Right cardiac atrium (tissue), 5 donors: ENCODE data around the gene GON4L. TPM values are rescaled to one million over a fixed set of nuclear protein-coding genes. Genes with fewer than 3 reads are reported as not detected.
A peak's percentile ranks its signal among the peaks of the same experiment; 100 is the strongest.
"Not testable (repeated sequence)": the region's sequence is repeated elsewhere in the genome, so short reads cannot be mapped to it uniquely, and the experiment has no call there.

Experiments used
- ATAC-seq, 2 donors: fragments of 200-7000 bp; cut with Tn5 transposase; one replicate each; pipeline versions ENCODE4 v1.8.0 to v1.9.1; 2020; ENCODE audit warnings: moderate library complexity in 2 of 2, mild to moderate bottlenecking in 1 of 2
- DNase-seq, 3 donors: peaks; one replicate each; pipeline ENCODE4 v3.0.0-alpha.2; 2020
- H3K27ac ChIP-seq: one replicate; pipeline ENCODE4 v1.5.1; 2013; ENCODE audit warnings: mild to moderate bottlenecking, low read length, control low read depth, moderate library complexity
- H3K27me3 ChIP-seq: one replicate; pipeline ENCODE4 v1.6.1; 2013; ENCODE audit not compliant: control insufficient read depth, insufficient read depth
- H3K4me1 ChIP-seq: one replicate; pipeline ENCODE4 v1.6.1; 2013; ENCODE audit warnings: low read length; ENCODE audit not compliant: control insufficient read depth, insufficient read depth
- H3K4me3 ChIP-seq: one replicate; pipeline ENCODE4 v1.5.1; 2013; ENCODE audit warnings: low read length, control low read depth
- H3K9me3 ChIP-seq: one replicate; pipeline ENCODE4 v1.6.1; 2013; ENCODE audit warnings: low read length; ENCODE audit not compliant: control insufficient read depth
- WGBS: extraction: QIAGEN DNeasy Blood & Tissue Kit; methylation state at CpG from one replicate; pipeline ENCODE4 v1.1.7; 2013; 5-methylcytosine and 5-hydroxymethylcytosine counted together
- intact Hi-C, 4 donors: fragments of 100-400 bp; cut with DNase I; formaldehyde crosslinking; loops; one replicate each; pipeline versions ENCODE4 v1.11.0 to v1.14.0; 2022 to 2023
- long read RNA-seq, 4 donors: library from polyadenylated mRNA; unstranded; transcript quantifications; one replicate each; pipeline ENCODE4 v2.0.0, GENCODE V29; 2020 to 2021
- polyA plus RNA-seq: library from polyadenylated mRNA; stranded (reverse); fragments of 200-250 nt; gene quantifications from one replicate; pipeline ENCODE4 v1.2.3, GENCODE V29; 2013
- total RNA-seq, 4 donors: library from RNA; stranded (reverse); fragmentation: NEBNext Ultra II Directional; extraction: Animal tissue kit (Norgen Biotek cat#: 25700); gene quantifications; one replicate each; pipeline ENCODE4 v1.2.1, GENCODE V29; 2021
- donor health status: healthy with polysubstance abuse.
- donor health status: DM: no; HTN: yes; CAD: no.
- donor health status: DM: no; HTN: no; CAD: no.
- donor health status: DM: no; HTN: yes; CAD: no; lungs with severe emphysema.
- donor health status: DM: yes; HTN: yes; CAD: no.

Gene GON4L, protein sequence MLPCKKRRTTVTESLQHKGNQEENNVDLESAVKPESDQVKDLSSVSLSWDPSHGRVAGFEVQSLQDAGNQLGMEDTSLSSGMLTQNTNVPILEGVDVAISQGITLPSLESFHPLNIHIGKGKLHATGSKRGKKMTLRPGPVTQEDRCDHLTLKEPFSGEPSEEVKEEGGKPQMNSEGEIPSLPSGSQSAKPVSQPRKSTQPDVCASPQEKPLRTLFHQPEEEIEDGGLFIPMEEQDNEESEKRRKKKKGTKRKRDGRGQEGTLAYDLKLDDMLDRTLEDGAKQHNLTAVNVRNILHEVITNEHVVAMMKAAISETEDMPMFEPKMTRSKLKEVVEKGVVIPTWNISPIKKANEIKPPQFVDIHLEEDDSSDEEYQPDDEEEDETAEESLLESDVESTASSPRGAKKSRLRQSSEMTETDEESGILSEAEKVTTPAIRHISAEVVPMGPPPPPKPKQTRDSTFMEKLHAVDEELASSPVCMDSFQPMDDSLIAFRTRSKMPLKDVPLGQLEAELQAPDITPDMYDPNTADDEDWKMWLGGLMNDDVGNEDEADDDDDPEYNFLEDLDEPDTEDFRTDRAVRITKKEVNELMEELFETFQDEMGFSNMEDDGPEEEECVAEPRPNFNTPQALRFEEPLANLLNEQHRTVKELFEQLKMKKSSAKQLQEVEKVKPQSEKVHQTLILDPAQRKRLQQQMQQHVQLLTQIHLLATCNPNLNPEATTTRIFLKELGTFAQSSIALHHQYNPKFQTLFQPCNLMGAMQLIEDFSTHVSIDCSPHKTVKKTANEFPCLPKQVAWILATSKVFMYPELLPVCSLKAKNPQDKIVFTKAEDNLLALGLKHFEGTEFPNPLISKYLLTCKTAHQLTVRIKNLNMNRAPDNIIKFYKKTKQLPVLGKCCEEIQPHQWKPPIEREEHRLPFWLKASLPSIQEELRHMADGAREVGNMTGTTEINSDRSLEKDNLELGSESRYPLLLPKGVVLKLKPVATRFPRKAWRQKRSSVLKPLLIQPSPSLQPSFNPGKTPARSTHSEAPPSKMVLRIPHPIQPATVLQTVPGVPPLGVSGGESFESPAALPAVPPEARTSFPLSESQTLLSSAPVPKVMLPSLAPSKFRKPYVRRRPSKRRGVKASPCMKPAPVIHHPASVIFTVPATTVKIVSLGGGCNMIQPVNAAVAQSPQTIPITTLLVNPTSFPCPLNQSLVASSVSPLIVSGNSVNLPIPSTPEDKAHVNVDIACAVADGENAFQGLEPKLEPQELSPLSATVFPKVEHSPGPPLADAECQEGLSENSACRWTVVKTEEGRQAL (N-terminal part only)
- total RNA-seq: 10 to 100 TPM; 24.4 to 30.2 (median 27.1) TPM
- 13.8 TPM for polyA plus RNA-seq
- long read RNA-seq, donor 1, partial matches to known transcripts: 14 of 20 reads
- long read RNA-seq, donor 1, other reads (novel, unspliced or antisense): 6 of 20 reads
- long read RNA-seq, donor 2, partial matches to known transcripts: 8 of 9 reads
- long read RNA-seq, donor 2, other reads (novel, unspliced or antisense): 1 of 9 reads
- long read RNA-seq, donor 3, full-length matches to known transcripts: 4 of 33 reads
- long read RNA-seq, donor 3, partial matches to known transcripts: 23 of 33 reads
- long read RNA-seq, donor 3, other reads (novel, unspliced or antisense): 6 of 33 reads
- long read RNA-seq, donor 4, partial matches to known transcripts: 1 of 9 reads
- long read RNA-seq, donor 4, other reads (novel, unspliced or antisense): 8 of 9 reads

DNA sequence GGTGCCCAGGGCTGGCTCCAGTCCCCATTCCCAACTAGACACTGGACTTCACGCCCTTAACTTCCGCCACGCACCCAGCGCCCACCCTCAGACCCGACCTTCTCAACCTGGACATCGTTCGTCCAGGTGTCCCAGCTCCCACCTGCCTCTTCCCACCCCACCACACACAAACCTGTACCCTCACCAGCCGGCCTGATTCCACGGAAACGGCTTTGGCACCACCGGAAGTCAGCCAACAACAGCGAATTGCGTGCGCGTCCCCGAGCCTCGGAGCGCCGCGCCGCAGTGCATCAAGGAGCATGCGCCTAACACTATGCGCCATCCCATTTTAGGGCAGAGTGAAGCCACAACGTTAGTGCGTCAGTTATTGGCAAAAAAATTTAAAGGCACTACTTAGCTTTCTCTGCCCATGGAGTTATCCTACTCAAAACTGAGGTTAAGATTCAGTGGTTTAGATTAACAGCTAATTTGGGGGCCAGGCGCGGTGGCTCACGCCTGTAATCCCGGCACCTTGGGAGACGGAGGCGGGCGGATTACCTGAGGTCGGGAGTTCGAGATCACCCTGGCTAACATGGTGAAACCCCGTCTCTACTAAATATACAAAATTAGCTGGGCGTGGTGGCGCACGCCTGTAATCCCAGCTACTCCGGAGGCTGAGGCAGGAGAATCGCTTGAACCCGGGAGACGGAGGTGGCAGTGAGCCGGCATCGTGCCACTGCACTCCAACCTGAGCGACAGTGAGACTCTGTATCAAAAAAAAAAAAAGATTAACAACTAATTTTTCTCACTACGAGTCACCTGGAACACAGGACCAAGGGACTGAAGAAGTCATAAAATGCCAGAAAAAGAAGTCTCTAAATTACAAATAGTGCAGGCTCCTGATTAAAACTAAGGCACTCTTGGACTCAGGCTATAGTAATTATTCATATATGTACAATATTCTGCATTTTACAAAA is at the start of gene GON4L:
TSS of gene GON4L (minus strand) at position 240 of the 956 bp plus-strand sequence. CDS start 3,434 bp downstream, outside the sequence.
- H3K27ac ChIP-seq: peak within 1 kb of the TSS; percentile 55
- H3K4me1 ChIP-seq: no peaks in the 10 kb centered on the region
- ATAC-seq: peak; percentile 76 to 81
- intact Hi-C loops: no loop called here
- H3K9me3 ChIP-seq: no peaks in the 10 kb centered on the region
- peak; percentile 89 to 97 (median 95) for DNase-seq
- WGBS: 14% methylated on average over 46 of the region's 46 CpGs
- no peaks in the 10 kb centered on the region for H3K27me3 ChIP-seq
- peak within 1 kb of the TSS; percentile 49 for H3K4me3 ChIP-seq

DNA sequence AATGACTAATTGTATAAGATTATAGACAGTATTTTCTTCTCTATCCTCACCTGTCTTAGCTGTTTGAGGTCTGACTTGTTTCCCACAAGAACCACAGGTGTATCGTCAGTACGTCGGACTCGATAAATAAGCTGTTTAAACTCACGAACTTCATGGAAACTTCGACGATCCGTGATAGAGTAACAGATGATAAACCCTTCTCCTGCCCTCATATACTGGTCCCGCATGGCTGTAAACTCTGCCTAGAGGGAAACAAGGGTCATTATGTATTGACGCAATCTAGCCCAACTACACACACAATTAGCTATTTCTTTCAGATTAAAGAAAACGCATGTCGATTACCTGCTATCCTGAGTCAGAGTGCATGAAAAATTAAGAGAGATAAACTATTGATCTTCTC is 47.2 kb upstream of the GON4L start:
- WGBS: 96% methylated on average over 12 of the region's 12 CpGs
- ATAC-seq (no peak), DNase-seq (no peak)
- H3K9me3 ChIP-seq: no peaks in the 10 kb centered on the region
- no peak overlapping the region for H3K27ac ChIP-seq
- no peaks in the 10 kb centered on the region for H3K4me1 ChIP-seq
- H3K27me3 ChIP-seq: no peaks in the 10 kb centered on the region
- H3K4me3 ChIP-seq: no peak overlapping the region
- intact Hi-C loops: no loop called here

DNA sequence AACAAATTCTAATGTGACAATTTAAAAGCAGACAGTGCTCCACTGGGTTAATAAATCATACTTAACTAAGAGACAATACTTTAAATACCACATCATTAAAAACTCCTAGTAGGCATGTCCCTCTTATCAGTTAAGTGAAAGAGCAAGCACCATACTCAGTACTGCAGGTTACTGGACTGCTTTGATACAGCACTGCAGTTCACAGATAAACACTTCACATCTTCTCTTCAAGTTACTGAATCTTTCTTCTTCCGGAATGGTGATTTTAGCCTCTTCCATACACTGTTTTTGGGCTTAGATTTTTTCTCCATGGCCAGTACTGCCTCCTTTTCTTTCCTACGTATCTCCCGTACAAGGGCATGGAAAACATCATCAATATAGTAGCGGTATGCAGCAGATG is 43.1 kb upstream of the GON4L start:
- WGBS: 81% methylated on average over 4 of the region's 4 CpGs
- DNase-seq (no peak), ATAC-seq (no peak)
- Histone ChIP-seq H3K4me3 (no peak overlapping the region), H3K27ac (no peak overlapping the region), H3K27me3 (no peaks in the 10 kb centered on the region), H3K9me3 (no peaks in the 10 kb centered on the region), H3K4me1 (no peaks in the 10 kb centered on the region)
- intact Hi-C loops: no loop called here

DNA sequence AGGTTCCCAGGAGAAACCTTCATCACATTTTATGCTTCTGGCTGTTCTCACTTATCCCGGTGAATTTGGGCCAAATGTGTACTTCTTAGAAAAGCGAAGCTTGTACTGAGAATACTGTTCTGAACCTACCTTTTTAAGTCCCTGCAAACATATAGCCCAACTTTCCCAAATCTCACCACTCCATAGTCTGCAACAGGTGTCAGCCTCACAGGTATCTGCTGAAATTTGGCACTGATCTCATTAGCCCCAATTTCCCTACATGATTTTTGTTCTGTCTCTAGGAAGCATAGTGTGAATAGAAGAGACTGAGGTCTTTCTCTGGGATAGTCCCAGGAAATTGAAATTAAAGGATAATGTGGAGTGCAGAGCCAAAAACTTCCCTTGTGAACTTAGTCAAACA is 42.7 kb upstream of the GON4L start:
- Histone ChIP-seq H3K4me1 (no peaks in the 10 kb centered on the region), H3K27ac (no peak overlapping the region), H3K27me3 (no peaks in the 10 kb centered on the region), H3K4me3 (no peak overlapping the region), H3K9me3 (no peaks in the 10 kb centered on the region)
- DNase-seq (no peak), ATAC-seq (no peak)
- intact Hi-C loops: no loop called here
- 97% methylated on average over 2 of the region's 2 CpGs for WGBS

DNA sequence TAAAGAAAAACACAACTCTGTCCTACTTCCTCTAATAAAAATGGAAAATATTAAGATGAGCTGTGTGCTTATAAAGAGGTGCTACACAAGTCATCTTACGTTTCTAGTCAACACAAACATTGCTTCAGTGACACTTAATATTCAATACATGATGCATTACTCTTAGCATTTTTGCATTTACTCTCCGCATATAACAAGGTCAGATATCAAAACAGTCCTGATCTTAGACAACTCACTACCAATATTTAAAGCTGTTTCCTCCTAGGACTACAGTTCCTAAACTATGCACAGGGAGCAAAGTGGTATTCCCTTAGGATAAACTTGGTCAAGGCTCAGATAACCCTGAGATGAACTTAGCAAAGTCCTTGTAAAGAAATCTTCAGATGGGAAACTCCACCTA is 41.9 kb upstream of the GON4L start:
- Histone ChIP-seq H3K4me1 (no peaks in the 10 kb centered on the region), H3K9me3 (no peaks in the 10 kb centered on the region), H3K4me3 (no peak overlapping the region), H3K27me3 (no peaks in the 10 kb centered on the region), H3K27ac (no peak overlapping the region)
- intact Hi-C loops: no loop called here
- DNase-seq (no peak), ATAC-seq (no peak)
- WGBS: 69% methylated on average over 2 of the region's 2 CpGs

DNA sequence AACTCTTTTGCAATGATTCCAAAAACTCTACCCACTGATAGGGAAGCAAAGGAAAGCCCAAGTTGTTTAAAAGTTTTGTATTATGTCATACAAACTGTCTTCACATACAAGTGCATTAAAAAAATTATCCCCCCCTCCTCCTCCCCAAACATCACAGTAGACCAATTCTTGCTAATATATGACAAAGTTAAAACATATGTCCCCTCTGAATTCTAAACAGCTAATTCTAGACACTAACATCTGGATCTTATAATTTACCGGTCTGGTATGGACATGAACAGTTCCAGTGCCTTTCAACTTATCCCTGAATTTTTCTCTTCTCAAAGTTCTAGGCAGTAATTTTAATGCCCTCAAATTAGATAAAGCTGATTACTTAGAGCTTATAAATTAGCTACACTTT is 40.7 kb upstream of the GON4L start:
- intact Hi-C loops: no loop called here
- Histone ChIP-seq H3K4me3 (no peak overlapping the region), H3K9me3 (no peaks in the 10 kb centered on the region), H3K27me3 (no peaks in the 10 kb centered on the region), H3K27ac (no peak overlapping the region), H3K4me1 (no peaks in the 10 kb centered on the region)
- no peak for DNase-seq
- WGBS: 81% methylated on average over 1 of the region's 1 CpG
- ATAC-seq: no peak

DNA sequence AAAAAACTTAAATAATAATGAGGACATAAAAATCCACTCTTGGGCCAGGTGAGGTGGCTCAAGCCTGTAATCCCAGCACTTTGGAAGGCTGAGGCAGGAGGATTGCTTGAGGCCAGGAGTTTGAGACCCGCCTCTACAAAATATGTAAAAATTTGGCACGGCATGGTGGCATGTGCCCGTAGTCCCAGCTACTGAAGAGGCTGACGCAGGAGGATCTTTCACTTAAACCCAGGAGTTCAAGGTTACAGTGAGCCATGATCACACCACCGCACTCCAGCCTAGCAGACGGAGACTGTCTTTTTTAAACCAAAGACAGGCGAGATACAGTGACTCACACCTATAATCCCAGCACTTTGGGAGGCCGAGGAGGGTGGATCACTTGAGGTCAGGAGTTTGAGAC is 39.5 kb upstream of the GON4L start:
- H3K27ac ChIP-seq, intact Hi-C loops, DNase-seq, ATAC-seq, H3K9me3 ChIP-seq, H3K4me3 ChIP-seq, H3K4me1 ChIP-seq, H3K27me3 ChIP-seq: not testable (repeated sequence)
- 94% methylated on average over 8 of the region's 8 CpGs for WGBS

DNA sequence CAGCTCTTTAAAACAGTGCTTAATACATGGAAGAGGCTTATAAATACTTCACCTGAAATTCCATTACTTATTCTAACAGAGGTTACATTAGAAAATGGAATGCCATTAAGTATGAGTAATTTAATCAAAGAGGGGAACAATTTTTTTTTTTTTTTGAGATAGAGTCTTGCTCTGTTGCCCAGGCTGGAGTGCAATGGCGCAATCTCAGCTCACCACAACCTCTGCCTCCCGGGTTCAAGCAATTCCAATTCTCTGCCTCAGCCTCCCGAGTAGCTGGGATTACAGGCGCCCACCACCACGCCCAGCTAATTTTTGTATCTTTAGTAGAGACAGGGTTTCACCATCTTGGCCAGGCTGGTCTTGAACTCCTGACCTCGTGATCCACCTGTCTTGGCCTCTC is 38.6 kb upstream of the GON4L start:
- H3K4me1 ChIP-seq, H3K27ac ChIP-seq, ATAC-seq, DNase-seq, intact Hi-C loops, H3K4me3 ChIP-seq, H3K9me3 ChIP-seq, H3K27me3 ChIP-seq: not testable (repeated sequence)
- WGBS: 96% methylated on average over 6 of the region's 6 CpGs

DNA sequence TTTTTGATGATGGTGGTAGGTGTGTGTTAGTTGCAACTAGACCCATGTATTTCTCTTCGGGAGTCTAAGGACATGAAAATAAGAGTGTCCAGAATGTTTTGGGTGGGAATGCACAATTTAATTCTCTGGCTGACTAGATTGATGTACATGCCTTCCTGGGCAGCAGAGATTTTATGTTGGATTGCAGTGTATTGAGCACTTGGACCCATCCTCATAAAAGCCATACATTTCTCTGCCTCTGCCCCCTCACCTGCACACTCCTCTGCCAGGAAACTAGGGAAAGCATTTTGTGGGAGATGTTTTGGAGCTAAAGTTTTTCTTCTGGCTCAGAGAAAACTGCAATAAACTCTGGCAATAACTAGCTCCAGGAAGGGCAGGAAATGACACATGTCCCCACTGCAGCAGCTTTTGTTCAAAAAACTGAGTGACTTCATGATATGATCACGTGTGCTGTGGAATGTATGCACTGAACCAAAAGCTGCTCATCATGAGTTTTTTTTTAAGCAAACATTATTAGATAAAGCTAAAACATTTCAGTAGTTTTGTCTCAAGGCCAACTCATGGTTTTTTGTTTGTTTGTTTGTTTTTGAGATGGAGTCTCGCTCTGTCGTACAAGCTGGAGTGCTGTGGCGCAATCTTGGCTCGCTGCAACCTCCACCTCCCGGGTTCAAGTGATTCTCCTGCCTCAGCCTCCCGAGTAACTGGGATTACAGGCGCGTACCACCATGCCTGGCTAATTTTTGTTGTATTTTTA is 36.6 kb upstream of the GON4L start:
- no peaks in the 10 kb centered on the region for H3K9me3 ChIP-seq
- ATAC-seq (peak; percentile 66 to 89), DNase-seq (no peak)
- H3K4me1 ChIP-seq: peaks cover 4% of the 10 kb centered on the region
- H3K27me3 ChIP-seq: no peaks in the 10 kb centered on the region
- 57% methylated on average over 10 of the region's 10 CpGs for WGBS
- intact Hi-C loops: no loop called here
- H3K4me3 ChIP-seq: no peak overlapping the region
- H3K27ac ChIP-seq: peak overlapping the region; percentile 67
